GM13977 (cell line): ENCODE data around the gene NQO2.
"Not testable (repeated sequence)": the region's sequence is repeated elsewhere in the genome, so short reads cannot be mapped to it uniquely, and the experiment has no call there.

Experiments used
- DNase-seq: peaks from one replicate; pipeline ENCODE4 v3.0.0; 2012; ENCODE audit warnings: low spot score
- CTCF ChIP-seq: IDR thresholded peaks from 2 replicates; pipeline ENCODE4 v1.5.1; 2012; ENCODE audit warnings: mild to moderate bottlenecking, control low read depth; ENCODE audit not compliant: insufficient read depth; ENCODE audit errors: extremely low read depth, missing control alignments
- in situ Hi-C: fragments of 300-500 bp; cut with MboI; formaldehyde crosslinking; loops from one replicate; pipeline ENCODE4 v1.12.0; 2022; ENCODE audit warnings: low sequenced_read_pairs, low pct_unique_long_range_greater_than_20kb, mixed read lengths, inconsistent platforms; ENCODE audit not compliant: unreplicated experiment

NQO2 gene

GRCh38 chr6:3019749-3020320 lies 20.1 kb downstream of the NQO2 start:
- no peak for TF ChIP-seq CTCF
- in situ Hi-C loops: no loop called here

GRCh38 chr6:3020976-3021598 lies 21.4 kb downstream of the NQO2 start:
- in situ Hi-C loops: not testable (repeated sequence)

More at GRCh38 chr6:3019749-3020320, 20.1 kb downstream of the NQO2 start:
- DNase-seq: no peak

GRCh38 chr6:3022765-3023662 lies 23.3 kb downstream of the NQO2 start:
- no peak for TF ChIP-seq CTCF
- no peak for DNase-seq
- in situ Hi-C loops: no loop called here

More at GRCh38 chr6:3020976-3021598, 21.4 kb downstream of the NQO2 start:
- DNase-seq: not testable (repeated sequence)

- in situ Hi-C loops: no loop called here
- TF ChIP-seq CTCF: no peak
- peak; percentile 87 for DNase-seq
These were observed 24.2 kb downstream of the NQO2 start for GRCh38 chr6:3023663-3024483.

GRCh38 chr6:3026791-3027626 lies 27.3 kb downstream of the NQO2 start:
- DNase-seq: peak; percentile 89
- in situ Hi-C loops: no loop called here
- TF ChIP-seq CTCF: no peak

GRCh38 chr6:3028156-3028555 lies 28.5 kb downstream of the NQO2 start:
- DNase-seq, in situ Hi-C loops: not testable (repeated sequence)
